H1 (cell line): ENCODE data around the gene BCAR1. TPM values are rescaled to one million over a fixed set of nuclear protein-coding genes. Genes with fewer than 3 reads are reported as not detected.
"Not testable (repeated sequence)": the region's sequence is repeated elsewhere in the genome, so short reads cannot be mapped to it uniquely, and the experiment has no call there.

ENCODE experiments used
- CTCF ChIA-PET: fragments of 300-600 bp; sonication (Branson Sonifier 250); formaldehyde crosslinking; loops from one replicate; lab custom pipeline; 2021; ENCODE audit not compliant: partially characterized antibody; lab: Charles Lee
- POLR2A ChIA-PET: fragments of 300-600 bp; sonication (Branson Sonifier 250); formaldehyde crosslinking; loops from one replicate; lab custom pipeline; 2021; ENCODE audit warnings: inconsistent platforms; ENCODE audit not compliant: partially characterized antibody; lab: Charles Lee
- DNase-seq, 2 experiments: peaks; one replicate each; pipeline versions ENCODE4 v3.0.0 to v3.0.0-alpha.2; 2010 to 2022; ENCODE audit warnings: low spot score in 2 of 2, low read depth in 1 of 2, mixed read lengths in 1 of 2
- FAIRE-seq: peaks from 2 replicates; lab custom pipeline; 2011; peaks lifted over from hg19 to GRCh38; lab: Jason Lieb, UNC
- H2AFZ ChIP-seq: 2 replicates; pipeline ENCODE4 v1.8.1; 2012; ENCODE audit warnings: low read length, inconsistent platforms
- H2AK5ac ChIP-seq: 2 replicates; pipeline ENCODE4 v1.6.1; 2013; ENCODE audit warnings: low read depth, low read length
- H2BK120ac ChIP-seq: replicated peaks from 2 replicates; pipeline ENCODE3; 2013; ENCODE audit warnings: low read depth, low read length, inconsistent platforms
- H2BK12ac ChIP-seq: 2 replicates; pipeline ENCODE4 v1.6.1; 2013; ENCODE audit warnings: low read depth, low read length
- H2BK15ac ChIP-seq: 2 replicates; pipeline ENCODE4 v1.6.1; 2013; ENCODE audit warnings: low read length
- H2BK20ac ChIP-seq: 2 replicates; pipeline ENCODE4 v1.6.1; 2013; ENCODE audit warnings: low read length
- H2BK5ac ChIP-seq: 2 replicates; pipeline ENCODE4 v1.6.1; 2013; ENCODE audit warnings: low read depth, low read length
- H3K14ac ChIP-seq: 2 replicates; pipeline ENCODE4 v1.6.1; 2013; ENCODE audit warnings: inconsistent platforms; ENCODE audit not compliant: insufficient read length
- H3K18ac ChIP-seq: 2 replicates; pipeline ENCODE4 v1.6.1; 2013; ENCODE audit warnings: low read length; ENCODE audit errors: extremely low read depth
- H3K23ac ChIP-seq: 2 replicates; pipeline ENCODE4 v1.6.1; 2013; ENCODE audit warnings: inconsistent platforms; ENCODE audit not compliant: insufficient read length
- H3K23me2 ChIP-seq: 2 replicates; pipeline ENCODE4 v1.6.1; 2013; ENCODE audit warnings: low read depth, low read length
- H3K27ac ChIP-seq: 2 replicates; pipeline ENCODE4 v1.6.1; 2011; ENCODE audit warnings: low read depth, low read length, inconsistent platforms
- H3K27me3 ChIP-seq, 4 experiments: replicated peaks in 1 of 4; 1 replicate in 1 of 4; 2 replicates in 3 of 4; pipeline versions ENCODE4 v1.6.1 to v1.8.1; 2011 to 2013; ENCODE audit warnings: low read length in 3 of 4, mild to moderate bottlenecking in 3 of 4, inconsistent platforms in 2 of 4, mixed read lengths in 2 of 4, moderate library complexity in 1 of 4; ENCODE audit not compliant: control insufficient read depth in 3 of 4, insufficient read depth in 3 of 4; ENCODE audit errors: extremely low read depth in 1 of 4
- H3K36me3 ChIP-seq, 4 experiments: 2 replicates each; pipeline versions ENCODE4 v1.6.1 to v1.8.1; 2011 to 2013; ENCODE audit warnings: mild to moderate bottlenecking in 4 of 4, low read length in 3 of 4, moderate library complexity in 2 of 4, control low read depth in 1 of 4, inconsistent platforms in 1 of 4; ENCODE audit not compliant: insufficient read depth in 4 of 4, control insufficient read depth in 2 of 4
- H3K4ac ChIP-seq: replicated peaks from 2 replicates; pipeline ENCODE3; 2013; ENCODE audit warnings: low read length, low read depth, mixed read lengths, inconsistent platforms; ENCODE audit not compliant: insufficient read length
- H3K4me1 ChIP-seq, 4 experiments: replicated peaks in 1 of 4; 1 replicate in 1 of 4; 2 replicates in 3 of 4; pipeline versions ENCODE4 v1.6.1 to v1.8.1; 2011 to 2013; ENCODE audit warnings: low read length in 3 of 4, inconsistent platforms in 2 of 4, mixed read lengths in 1 of 4; ENCODE audit not compliant: insufficient read depth in 4 of 4, control insufficient read depth in 3 of 4
- H3K4me2 ChIP-seq, 2 experiments: 2 replicates each; pipeline versions ENCODE4 v1.6.1 to v1.8.1; 2011 to 2013; ENCODE audit warnings: low read depth in 2 of 2, low read length in 2 of 2, control low read depth in 1 of 2, inconsistent platforms in 1 of 2, mild to moderate bottlenecking in 1 of 2; ENCODE audit not compliant: insufficient read depth in 1 of 2
- H3K4me3 ChIP-seq, 4 experiments: fragments of 200-600, 300-600 bp in 1 of 4; sonication (generic), shearing (Covaris generic), sonication (Bioruptor Twin) in 1 of 4; 2 replicates each; pipeline versions ENCODE4 v1.5.1 to v1.8.1; 2011 to 2016; ENCODE audit warnings: low read length in 4 of 4, low read depth in 3 of 4, control low read depth in 2 of 4, inconsistent platforms in 2 of 4, mild to moderate bottlenecking in 2 of 4, mixed read lengths in 1 of 4, moderate library complexity in 1 of 4; ENCODE audit not compliant: insufficient read depth in 2 of 4; ENCODE audit errors: extremely low read depth in 1 of 4
- H3K56ac ChIP-seq: replicated peaks from 2 replicates; pipeline ENCODE3; 2013; ENCODE audit warnings: low read depth, mild to moderate bottlenecking, mixed read lengths, low read length, inconsistent platforms; ENCODE audit not compliant: insufficient read length
- H3K79me1 ChIP-seq: 2 replicates; pipeline ENCODE4 v1.6.1; 2013; ENCODE audit warnings: low read depth, low read length, control low read depth
- H3K79me2 ChIP-seq, 2 experiments: 2 replicates each; pipeline versions ENCODE4 v1.6.1 to v1.8.1; 2012 to 2013; ENCODE audit warnings: low read length in 2 of 2, mild to moderate bottlenecking in 2 of 2, inconsistent platforms in 1 of 2; ENCODE audit not compliant: insufficient read depth in 2 of 2, control insufficient read depth in 1 of 2
- H3K9ac ChIP-seq, 4 experiments: replicated peaks in 1 of 4; 1 replicate in 1 of 4; 2 replicates in 3 of 4; pipeline versions ENCODE4 v1.6.1 to v1.8.1; 2011 to 2013; ENCODE audit warnings: low read depth in 3 of 4, low read length in 3 of 4, control low read depth in 2 of 4, mild to moderate bottlenecking in 2 of 4, moderate library complexity in 2 of 4, inconsistent platforms in 1 of 4; ENCODE audit errors: extremely low read depth in 1 of 4
- H3K9me3 ChIP-seq, 2 experiments: 2 replicates each; pipeline versions ENCODE4 v1.6.1 to v1.8.1; 2012 to 2013; ENCODE audit warnings: mild to moderate bottlenecking in 2 of 2, moderate library complexity in 2 of 2, control low read depth in 1 of 2, inconsistent platforms in 1 of 2, low read depth in 1 of 2, low read length in 1 of 2, mixed read lengths in 1 of 2; ENCODE audit not compliant: insufficient read depth in 2 of 2
- H4K20me1 ChIP-seq, 2 experiments: replicated peaks in 1 of 2; 2 replicates each; pipeline versions ENCODE3 to v1.8.1; 2011 to 2013; ENCODE audit warnings: inconsistent platforms in 2 of 2, low read length in 2 of 2, mild to moderate bottlenecking in 1 of 2; ENCODE audit not compliant: insufficient read depth in 2 of 2, control insufficient read depth in 1 of 2
- H4K5ac ChIP-seq: 2 replicates; pipeline ENCODE4 v1.6.1; 2013; ENCODE audit warnings: low read length, low read depth, mixed read lengths, inconsistent platforms; ENCODE audit not compliant: insufficient read length
- H4K8ac ChIP-seq: 2 replicates; pipeline ENCODE4 v1.8.0; 2013; ENCODE audit warnings: mild to moderate bottlenecking, moderate library complexity, low read length, inconsistent platforms; ENCODE audit not compliant: insufficient read depth; ENCODE audit errors: extremely low read depth
- H4K91ac ChIP-seq: replicated peaks from 2 replicates; pipeline ENCODE3; 2013; ENCODE audit warnings: low read length, mixed read lengths, inconsistent platforms; ENCODE audit not compliant: insufficient read length
- GABPA ChIP-seq: IDR thresholded peaks from 2 replicates; pipeline ENCODE4 v1.6.1; 2011; ENCODE audit warnings: mild to moderate bottlenecking, low read length, moderate library complexity, borderline replicate concordance; ENCODE audit not compliant: insufficient read depth
- SIX5 ChIP-seq: IDR thresholded peaks from 2 replicates; pipeline ENCODE4 v1.6.1; 2011; ENCODE audit warnings: mild to moderate bottlenecking, low read depth, low read length
- TAF7 ChIP-seq: optimal IDR thresholded peaks from 2 replicates; pipeline ENCODE3; 2011; ENCODE audit warnings: low read depth, mild to moderate bottlenecking, inconsistent platforms, low read length, moderate library complexity, borderline replicate concordance
- WGBS, 2 experiments: shearing (Covaris generic) in 1 of 2; methylation state at CpG; one replicate each; pipeline versions ENCODE4 v1.1.6 to v1.1.7; 2013 to 2015; ENCODE audit warnings: low lambda C conversion rate in 2 of 2, mixed read lengths in 2 of 2, inconsistent platforms in 1 of 2, low coverage in 1 of 2, missing lambda C conversion rate in 1 of 2; ENCODE audit not compliant: insufficient replicate concordance in 2 of 2, insufficient coverage in 1 of 2, insufficient read length in 1 of 2; ENCODE audit errors: extremely low coverage in 1 of 2, missing lambda C conversion rate in 1 of 2; 5-methylcytosine and 5-hydroxymethylcytosine counted together
- polyA plus RNA-seq, 7 experiments: library from polyadenylated mRNA; depleted of rRNA in 3 of 7; stranded (reverse) in 5 of 7; unstranded in 2 of 7; fragments of >200 nt in 5 of 7; fragments of 200-250 nt in 2 of 7; gene quantifications; 1 replicate in 5 of 7; 2 replicates in 1 of 7; 4 replicates in 1 of 7; pipeline versions ENCODE4 v1.2.1 to v1.2.3, GENCODE V29; 2011 to 2013; ENCODE audit warnings: missing spikeins in 2 of 7, mixed read lengths in 2 of 7
- total RNA-seq: library from RNA; stranded (reverse); fragmentation: NEBNext Ultra II Directional; extraction: Animal tissue kit (Norgen Biotek cat#: 25700); gene quantifications from 2 replicates; pipeline ENCODE4 v1.2.1, GENCODE V29; 2021

BCAR1 gene
- total and polyA plus RNA-seq, 2 of the 8 experiments (the other 6 are each of a cell fraction or from before 2014, with no cell fraction given): 59.8 to 105 TPM

- no peak for TF ChIP-seq GABPA
- TF ChIP-seq SIX5: no peak
- TF ChIP-seq TAF7: no peak
These were observed 41.5 kb downstream of the BCAR1 start (continued) for GRCh38 chr16:75209944-75210343.

DNA sequence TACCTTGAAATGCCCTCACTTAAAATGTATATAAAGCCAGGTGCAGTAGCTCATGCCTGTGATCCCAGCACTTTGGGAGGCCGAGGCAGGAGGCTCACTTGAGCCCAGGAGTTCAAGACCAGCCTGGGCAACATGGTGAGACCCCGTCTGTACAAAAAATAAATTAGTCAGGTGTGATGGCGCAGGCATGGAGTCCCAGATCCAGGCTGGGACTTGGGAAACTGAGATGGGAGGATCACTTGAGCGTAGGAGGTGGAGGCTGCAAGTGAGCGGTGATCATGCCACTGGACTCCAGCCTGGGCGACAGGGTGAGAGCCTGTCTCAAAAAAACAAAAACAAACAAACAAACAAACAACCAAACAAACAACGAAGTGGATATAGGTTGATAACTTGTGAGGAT, 41.9 kb downstream of the BCAR1 start:
- POLR2A ChIA-PET: interaction anchor here (0.7 to 7.1 kb wide), 4 partner anchors 17 to 73 kb away, joined by 3 to 115 read pairs (median 4); no protein-coding TSS in a partner anchor
- not testable (repeated sequence) for H3K9me3 ChIP-seq, H3K56ac ChIP-seq, H2BK12ac ChIP-seq, H2BK15ac ChIP-seq, H4K91ac ChIP-seq, H3K4me3 ChIP-seq, H4K20me1 ChIP-seq, H3K4ac ChIP-seq, H3K23ac ChIP-seq, H3K9ac ChIP-seq, H3K18ac ChIP-seq, H2AK5ac ChIP-seq, H2BK120ac ChIP-seq, H3K79me2 ChIP-seq, FAIRE-seq, H3K23me2 ChIP-seq, H2BK20ac ChIP-seq, H3K4me1 ChIP-seq, H3K27ac ChIP-seq, H4K5ac ChIP-seq, H2BK5ac ChIP-seq, H3K79me1 ChIP-seq, DNase-seq, H4K8ac ChIP-seq, H3K36me3 ChIP-seq, H3K27me3 ChIP-seq, H2AFZ ChIP-seq, H3K14ac ChIP-seq, H3K4me2 ChIP-seq
- CTCF ChIA-PET: interaction anchor here (0.5 to 15.0 kb wide), 7 partner anchors 10 to 308 kb away, joined by 3 to 157 read pairs (median 5); no protein-coding TSS in a partner anchor
- WGBS, 2 experiments: 89% methylated on average over 7 of the region's 7 CpGs; no CpG with 5 or more reads in 1 of the 2 experiments
